Naive B cell (primary cell): ENCODE measurements around the gene CFP. TPM values are rescaled to one million over a fixed set of nuclear protein-coding genes. Genes with fewer than 3 reads are reported as not detected.

Experiments used
- ATAC-seq, 2 donors: fragments of 150-1000 bp; cut with Tn5 transposase; 2 replicates each; pipeline ENCODE4 v1.10.0; 2021; ENCODE audit warnings: low read depth in 2 of 2, mild to moderate bottlenecking in 2 of 2, moderate library complexity in 2 of 2
- DNase-seq: peaks from one replicate; pipeline ENCODE4 v3.0.0; 2022
- H3K27ac Mint-ChIP-seq, 6 donors: one replicate each; pipeline ENCODE4 v1.8.0; 2020 to 2022; ENCODE audit warnings: mild to moderate bottlenecking in 6 of 6, mixed read lengths in 6 of 6, moderate library complexity in 5 of 6, inconsistent platforms in 2 of 6
- H3K27me3 Mint-ChIP-seq, 3 donors: one replicate each; pipeline ENCODE4 v1.8.0; 2021 to 2022; ENCODE audit warnings: mixed read lengths in 3 of 3, mild to moderate bottlenecking in 1 of 3
- H3K36me3 Mint-ChIP-seq, 2 donors: one replicate each; pipeline ENCODE4 v1.8.0; 2020 to 2022; ENCODE audit warnings: mixed read lengths in 2 of 2, inconsistent platforms in 1 of 2, mild to moderate bottlenecking in 1 of 2
- H3K4me1 Mint-ChIP-seq, 3 donors: one replicate each; pipeline ENCODE4 v1.8.0; 2020 to 2022; ENCODE audit warnings: mixed read lengths in 3 of 3, inconsistent platforms in 1 of 3, mild to moderate bottlenecking in 1 of 3, moderate library complexity in 1 of 3
- H3K4me3 Mint-ChIP-seq, 8 donors: one replicate each; pipeline ENCODE4 v1.8.0; 2020 to 2022; ENCODE audit warnings: mild to moderate bottlenecking in 8 of 8, mixed read lengths in 8 of 8, moderate library complexity in 8 of 8, inconsistent platforms in 2 of 8
- H3K9me3 Mint-ChIP-seq, 7 donors: one replicate each; pipeline ENCODE4 v1.8.0; 2020 to 2022; ENCODE audit warnings: mixed read lengths in 7 of 7, mild to moderate bottlenecking in 5 of 7, inconsistent platforms in 2 of 7, moderate library complexity in 1 of 7
- polyA plus RNA-seq, 6 donors: library from polyadenylated mRNA; unstranded; fragments of 300-500 nt; fragmentation: Illumina TruSeq; gene quantifications; one replicate each; pipeline ENCODE4 v1.2.3, GENCODE V29; 2021; ENCODE audit warnings: low read depth in 6 of 6

The CFP gene
- polyA plus RNA-seq, 6 donors from 2014 or later = 0.70 to 1.7 (median 1.4) TPM; not detected in 1

GRCh38 chrX:47587091-47587891, 42.4 kb downstream of the CFP start:
- DNase-seq (no peak), ATAC-seq (no peak)
- H3K9me3 Mint-ChIP-seq = peaks cover 0 to 3% (median 0%) of the 10 kb centered on the region in 7 donors
- no peaks in the 10 kb centered on the region for H3K27me3 Mint-ChIP-seq
- peak overlapping the region in 1 of 8 donors; percentile 11 for H3K4me3 Mint-ChIP-seq
- no peaks in the 10 kb centered on the region for H3K36me3 Mint-ChIP-seq
- H3K27ac Mint-ChIP-seq = peak overlapping the region in 1 of 6 donors; percentile 69
- H3K4me1 Mint-ChIP-seq = peaks cover 0 to 8% (median 4%) of the 10 kb centered on the region in 3 donors

GRCh38 chrX:47586043-47586787, 43.5 kb downstream of the CFP start:
- ATAC-seq = no peak
- Mint-ChIP-seq H3K4me3 (no peak overlapping the region), H3K27ac (no peak overlapping the region), H3K27me3 (no peaks in the 10 kb centered on the region), H3K9me3 (peaks cover 0 to 3% (median 0%) of the 10 kb centered on the region in 7 donors), H3K36me3 (no peaks in the 10 kb centered on the region), H3K4me1 (peaks cover 10 to 13% (median 13%) of the 10 kb centered on the region in 3 donors)
- DNase-seq = no peak

- H3K9me3 Mint-ChIP-seq = peaks cover 0 to 3% (median 0%) of the 10 kb centered on the region in 7 donors
- ATAC-seq (no peak), DNase-seq (no peak)
- H3K36me3 Mint-ChIP-seq = no peaks in the 10 kb centered on the region
- H3K4me3 Mint-ChIP-seq = no peak overlapping the region
- H3K4me1 Mint-ChIP-seq = peaks cover 10 to 13% (median 13%) of the 10 kb centered on the region in 3 donors
- no peak overlapping the region for H3K27ac Mint-ChIP-seq
- H3K27me3 Mint-ChIP-seq = no peaks in the 10 kb centered on the region
These were observed 44.5 kb downstream of the CFP start for GRCh38 chrX:47585273-47585672.

GRCh38 chrX:47584714-47585113, 45.0 kb downstream of the CFP start:
- H3K4me3 Mint-ChIP-seq = no peak overlapping the region
- peaks cover 10 to 13% (median 13%) of the 10 kb centered on the region in 3 donors for H3K4me1 Mint-ChIP-seq
- peak overlapping the region in 1 of 6 donors; percentile 4 for H3K27ac Mint-ChIP-seq
- H3K9me3 Mint-ChIP-seq = peaks cover 0 to 3% (median 0%) of the 10 kb centered on the region in 7 donors
- H3K27me3 Mint-ChIP-seq = peaks cover 0 to 2% (median 2%) of the 10 kb centered on the region in 3 donors
- no peak for ATAC-seq
- no peak for DNase-seq
- H3K36me3 Mint-ChIP-seq = no peaks in the 10 kb centered on the region

GRCh38 chrX:47583240-47583861, 46.4 kb downstream of the CFP start:
- Mint-ChIP-seq H3K27ac (peak overlapping the region in 1 of 6 donors; percentile 17), H3K27me3 (peaks cover under 1 to 9% (median 8%) of the 10 kb centered on the region in 3 donors), H3K9me3 (peaks cover 0 to 3% (median 0%) of the 10 kb centered on the region in 7 donors), H3K36me3 (no peaks in the 10 kb centered on the region), H3K4me1 (peaks cover 10 to 13% (median 13%) of the 10 kb centered on the region in 3 donors), H3K4me3 (peak overlapping the region in 1 of 8 donors; percentile 9)
- DNase-seq (no peak), ATAC-seq (no peak)

- peak; percentile 27 for DNase-seq
These were observed 47.7 kb downstream of the CFP start, which contains the start of gene TIMP1 for GRCh38 chrX:47581731-47582647. TIMP1 (plus strand) TSS chrX:47582436; CDS start chrX:47583416, 980 bp downstream.

GRCh38 chrX:47579537-47579936, 50.2 kb downstream of the CFP start:
- DNase-seq (no peak), ATAC-seq (no peak)
- Mint-ChIP-seq H3K9me3 (peaks cover 0 to 3% (median 0%) of the 10 kb centered on the region in 7 donors), H3K36me3 (no peaks in the 10 kb centered on the region), H3K4me3 (no peak overlapping the region), H3K27ac (no peak overlapping the region), H3K27me3 (peaks cover 7 to 34% (median 33%) of the 10 kb centered on the region in 3 donors), H3K4me1 (peaks cover 10 to 13% (median 10%) of the 10 kb centered on the region in 3 donors)

More at GRCh38 chrX:47581731-47582647, 47.7 kb downstream of the CFP start, which contains the start of gene TIMP1:
- Mint-ChIP-seq H3K4me3 (peak within 1 kb of the TSS; percentile 29 to 74 (median 52)), H3K4me1 (peaks cover 10 to 13% (median 13%) of the 10 kb centered on the region in 3 donors), H3K27ac (peak within 1 kb of the TSS in 1 of 6 donors; percentile 23), H3K9me3 (peaks cover 0 to 3% (median 0%) of the 10 kb centered on the region in 7 donors), H3K27me3 (peaks cover 5 to 23% (median 20%) of the 10 kb centered on the region in 3 donors), H3K36me3 (no peaks in the 10 kb centered on the region)
- ATAC-seq = peak; percentile 82 to 87

GRCh38 chrX:47578692-47579091, 51.0 kb downstream of the CFP start:
- Mint-ChIP-seq H3K27ac (no peak overlapping the region), H3K9me3 (peaks cover 0 to 1% (median 0%) of the 10 kb centered on the region in 7 donors), H3K4me3 (no peak overlapping the region), H3K36me3 (peaks cover 0 to under 1% of the 10 kb centered on the region in 2 donors), H3K4me1 (peaks cover 11 to 13% (median 11%) of the 10 kb centered on the region in 3 donors), H3K27me3 (peaks cover 7 to 35% (median 35%) of the 10 kb centered on the region in 3 donors)
- DNase-seq (no peak), ATAC-seq (no peak)

- DNase-seq = no peak
- ATAC-seq = no peak
- H3K36me3 Mint-ChIP-seq = peaks cover 0 to 8% of the 10 kb centered on the region in 2 donors
- peaks cover 16 to 18% (median 17%) of the 10 kb centered on the region in 3 donors for H3K4me1 Mint-ChIP-seq
- peaks cover 0 to 4% (median 0%) of the 10 kb centered on the region in 7 donors for H3K9me3 Mint-ChIP-seq
- H3K27ac Mint-ChIP-seq = no peak overlapping the region
- H3K27me3 Mint-ChIP-seq = peaks cover 7 to 43% (median 43%) of the 10 kb centered on the region in 3 donors
- H3K4me3 Mint-ChIP-seq = no peak overlapping the region
These were observed 51.8 kb downstream of the CFP start for GRCh38 chrX:47577901-47578300.

- DNase-seq = no peak
- ATAC-seq = no peak
- Mint-ChIP-seq H3K9me3 (peaks cover 0 to 4% (median 0%) of the 10 kb centered on the region in 7 donors), H3K36me3 (peaks cover 0 to 9% of the 10 kb centered on the region in 2 donors), H3K27me3 (peaks cover 7 to 48% (median 48%) of the 10 kb centered on the region in 3 donors), H3K4me1 (peaks cover 16 to 22% (median 17%) of the 10 kb centered on the region in 3 donors), H3K4me3 (no peak overlapping the region), H3K27ac (no peak overlapping the region)
These were observed 52.3 kb downstream of the CFP start for GRCh38 chrX:47577424-47577823.

GRCh38 chrX:47576021-47576898, 53.5 kb downstream of the CFP start:
- ATAC-seq = no peak
- DNase-seq = no peak
- H3K4me1 Mint-ChIP-seq = peaks cover 10 to 20% (median 12%) of the 10 kb centered on the region in 3 donors
- H3K9me3 Mint-ChIP-seq = peaks cover 0 to 4% (median 3%) of the 10 kb centered on the region in 7 donors
- H3K36me3 Mint-ChIP-seq = peaks cover 5 to 21% of the 10 kb centered on the region in 2 donors
- peaks cover 7 to 56% (median 56%) of the 10 kb centered on the region in 3 donors for H3K27me3 Mint-ChIP-seq
- no peak overlapping the region for H3K27ac Mint-ChIP-seq
- H3K4me3 Mint-ChIP-seq = no peak overlapping the region
